H1 (cell line): ENCODE measurements around the gene ZNF573. TPM values are rescaled to one million over a fixed set of nuclear protein-coding genes. Genes with fewer than 3 reads are reported as not detected.

Experiments used
- CTCF ChIA-PET: fragments of 300-600 bp; sonication (Branson Sonifier 250); formaldehyde crosslinking; loops from one replicate; lab custom pipeline; 2021; ENCODE audit not compliant: partially characterized antibody; lab: Charles Lee
- POLR2A ChIA-PET: fragments of 300-600 bp; sonication (Branson Sonifier 250); formaldehyde crosslinking; loops from one replicate; lab custom pipeline; 2021; ENCODE audit warnings: inconsistent platforms; ENCODE audit not compliant: partially characterized antibody; lab: Charles Lee
- DNase-seq, 2 experiments: peaks; one replicate each; pipeline versions ENCODE4 v3.0.0 to v3.0.0-alpha.2; 2010 to 2022; ENCODE audit warnings: low spot score in 2 of 2, low read depth in 1 of 2, mixed read lengths in 1 of 2
- FAIRE-seq: peaks from 2 replicates; lab custom pipeline; 2011; peaks lifted over from hg19 to GRCh38; lab: Jason Lieb, UNC
- H2AFZ ChIP-seq: 2 replicates; pipeline ENCODE4 v1.8.1; 2012; ENCODE audit warnings: low read length, inconsistent platforms
- H2AK5ac ChIP-seq: 2 replicates; pipeline ENCODE4 v1.6.1; 2013; ENCODE audit warnings: low read depth, low read length
- H2BK120ac ChIP-seq: replicated peaks from 2 replicates; pipeline ENCODE3; 2013; ENCODE audit warnings: low read depth, low read length, inconsistent platforms
- H2BK12ac ChIP-seq: 2 replicates; pipeline ENCODE4 v1.6.1; 2013; ENCODE audit warnings: low read depth, low read length
- H2BK15ac ChIP-seq: 2 replicates; pipeline ENCODE4 v1.6.1; 2013; ENCODE audit warnings: low read length
- H2BK20ac ChIP-seq: 2 replicates; pipeline ENCODE4 v1.6.1; 2013; ENCODE audit warnings: low read length
- H2BK5ac ChIP-seq: 2 replicates; pipeline ENCODE4 v1.6.1; 2013; ENCODE audit warnings: low read depth, low read length
- H3K14ac ChIP-seq: 2 replicates; pipeline ENCODE4 v1.6.1; 2013; ENCODE audit warnings: inconsistent platforms; ENCODE audit not compliant: insufficient read length
- H3K18ac ChIP-seq: 2 replicates; pipeline ENCODE4 v1.6.1; 2013; ENCODE audit warnings: low read length; ENCODE audit errors: extremely low read depth
- H3K23ac ChIP-seq: 2 replicates; pipeline ENCODE4 v1.6.1; 2013; ENCODE audit warnings: inconsistent platforms; ENCODE audit not compliant: insufficient read length
- H3K23me2 ChIP-seq: 2 replicates; pipeline ENCODE4 v1.6.1; 2013; ENCODE audit warnings: low read depth, low read length
- H3K27ac ChIP-seq: 2 replicates; pipeline ENCODE4 v1.6.1; 2011; ENCODE audit warnings: low read depth, low read length, inconsistent platforms
- H3K27me3 ChIP-seq, 4 experiments: replicated peaks in 1 of 4; 1 replicate in 1 of 4; 2 replicates in 3 of 4; pipeline versions ENCODE4 v1.6.1 to v1.8.1; 2011 to 2013; ENCODE audit warnings: low read length in 3 of 4, mild to moderate bottlenecking in 3 of 4, inconsistent platforms in 2 of 4, mixed read lengths in 2 of 4, moderate library complexity in 1 of 4; ENCODE audit not compliant: control insufficient read depth in 3 of 4, insufficient read depth in 3 of 4; ENCODE audit errors: extremely low read depth in 1 of 4
- H3K36me3 ChIP-seq, 4 experiments: 2 replicates each; pipeline versions ENCODE4 v1.6.1 to v1.8.1; 2011 to 2013; ENCODE audit warnings: mild to moderate bottlenecking in 4 of 4, low read length in 3 of 4, moderate library complexity in 2 of 4, control low read depth in 1 of 4, inconsistent platforms in 1 of 4; ENCODE audit not compliant: insufficient read depth in 4 of 4, control insufficient read depth in 2 of 4
- H3K4ac ChIP-seq: replicated peaks from 2 replicates; pipeline ENCODE3; 2013; ENCODE audit warnings: low read length, low read depth, mixed read lengths, inconsistent platforms; ENCODE audit not compliant: insufficient read length
- H3K4me1 ChIP-seq, 4 experiments: replicated peaks in 1 of 4; 1 replicate in 1 of 4; 2 replicates in 3 of 4; pipeline versions ENCODE4 v1.6.1 to v1.8.1; 2011 to 2013; ENCODE audit warnings: low read length in 3 of 4, inconsistent platforms in 2 of 4, mixed read lengths in 1 of 4; ENCODE audit not compliant: insufficient read depth in 4 of 4, control insufficient read depth in 3 of 4
- H3K4me2 ChIP-seq, 2 experiments: 2 replicates each; pipeline versions ENCODE4 v1.6.1 to v1.8.1; 2011 to 2013; ENCODE audit warnings: low read depth in 2 of 2, low read length in 2 of 2, control low read depth in 1 of 2, inconsistent platforms in 1 of 2, mild to moderate bottlenecking in 1 of 2; ENCODE audit not compliant: insufficient read depth in 1 of 2
- H3K4me3 ChIP-seq, 4 experiments: fragments of 200-600, 300-600 bp in 1 of 4; sonication (generic), shearing (Covaris generic), sonication (Bioruptor Twin) in 1 of 4; 2 replicates each; pipeline versions ENCODE4 v1.5.1 to v1.8.1; 2011 to 2016; ENCODE audit warnings: low read length in 4 of 4, low read depth in 3 of 4, control low read depth in 2 of 4, inconsistent platforms in 2 of 4, mild to moderate bottlenecking in 2 of 4, mixed read lengths in 1 of 4, moderate library complexity in 1 of 4; ENCODE audit not compliant: insufficient read depth in 2 of 4; ENCODE audit errors: extremely low read depth in 1 of 4
- H3K56ac ChIP-seq: replicated peaks from 2 replicates; pipeline ENCODE3; 2013; ENCODE audit warnings: low read depth, mild to moderate bottlenecking, mixed read lengths, low read length, inconsistent platforms; ENCODE audit not compliant: insufficient read length
- H3K79me1 ChIP-seq: 2 replicates; pipeline ENCODE4 v1.6.1; 2013; ENCODE audit warnings: low read depth, low read length, control low read depth
- H3K79me2 ChIP-seq, 2 experiments: 2 replicates each; pipeline versions ENCODE4 v1.6.1 to v1.8.1; 2012 to 2013; ENCODE audit warnings: low read length in 2 of 2, mild to moderate bottlenecking in 2 of 2, inconsistent platforms in 1 of 2; ENCODE audit not compliant: insufficient read depth in 2 of 2, control insufficient read depth in 1 of 2
- H3K9ac ChIP-seq, 4 experiments: replicated peaks in 1 of 4; 1 replicate in 1 of 4; 2 replicates in 3 of 4; pipeline versions ENCODE4 v1.6.1 to v1.8.1; 2011 to 2013; ENCODE audit warnings: low read depth in 3 of 4, low read length in 3 of 4, control low read depth in 2 of 4, mild to moderate bottlenecking in 2 of 4, moderate library complexity in 2 of 4, inconsistent platforms in 1 of 4; ENCODE audit errors: extremely low read depth in 1 of 4
- H3K9me3 ChIP-seq, 2 experiments: 2 replicates each; pipeline versions ENCODE4 v1.6.1 to v1.8.1; 2012 to 2013; ENCODE audit warnings: mild to moderate bottlenecking in 2 of 2, moderate library complexity in 2 of 2, control low read depth in 1 of 2, inconsistent platforms in 1 of 2, low read depth in 1 of 2, low read length in 1 of 2, mixed read lengths in 1 of 2; ENCODE audit not compliant: insufficient read depth in 2 of 2
- H4K20me1 ChIP-seq, 2 experiments: replicated peaks in 1 of 2; 2 replicates each; pipeline versions ENCODE3 to v1.8.1; 2011 to 2013; ENCODE audit warnings: inconsistent platforms in 2 of 2, low read length in 2 of 2, mild to moderate bottlenecking in 1 of 2; ENCODE audit not compliant: insufficient read depth in 2 of 2, control insufficient read depth in 1 of 2
- H4K5ac ChIP-seq: 2 replicates; pipeline ENCODE4 v1.6.1; 2013; ENCODE audit warnings: low read length, low read depth, mixed read lengths, inconsistent platforms; ENCODE audit not compliant: insufficient read length
- H4K8ac ChIP-seq: 2 replicates; pipeline ENCODE4 v1.8.0; 2013; ENCODE audit warnings: mild to moderate bottlenecking, moderate library complexity, low read length, inconsistent platforms; ENCODE audit not compliant: insufficient read depth; ENCODE audit errors: extremely low read depth
- H4K91ac ChIP-seq: replicated peaks from 2 replicates; pipeline ENCODE3; 2013; ENCODE audit warnings: low read length, mixed read lengths, inconsistent platforms; ENCODE audit not compliant: insufficient read length
- CTCF ChIP-seq, 3 experiments: IDR thresholded peaks; 1 replicate in 2 of 3; 2 replicates in 1 of 3; pipeline versions ENCODE4 v1.5.1 to v1.6.1; 2011; ENCODE audit warnings: low read length in 3 of 3, mild to moderate bottlenecking in 3 of 3, inconsistent platforms in 2 of 3, low read depth in 1 of 3, moderate library complexity in 1 of 3; ENCODE audit not compliant: insufficient read depth in 1 of 3; ENCODE audit errors: control extremely low read depth in 1 of 3
- EZH2 ChIP-seq: fragments of 200-600 bp; sonication (generic); IDR thresholded peaks from 2 replicates; pipeline ENCODE4 v1.7.1; 2012; ENCODE audit warnings: low read depth, mild to moderate bottlenecking, moderate library complexity, low read length, inconsistent platforms; ENCODE audit not compliant: severe bottlenecking
- GABPA ChIP-seq: IDR thresholded peaks from 2 replicates; pipeline ENCODE4 v1.6.1; 2011; ENCODE audit warnings: mild to moderate bottlenecking, low read length, moderate library complexity, borderline replicate concordance; ENCODE audit not compliant: insufficient read depth
- HDAC2 ChIP-seq, 2 experiments: fragments of 300-600 bp in 1 of 2; sonication (generic) in 1 of 2; IDR thresholded peaks; 2 replicates each; pipeline ENCODE4 v1.6.1; 2011 to 2012; ENCODE audit warnings: low read depth in 2 of 2, low read length in 2 of 2, mild to moderate bottlenecking in 2 of 2, moderate library complexity in 2 of 2, borderline replicate concordance in 1 of 2, inconsistent platforms in 1 of 2
- JUND ChIP-seq: IDR thresholded peaks from 2 replicates; pipeline ENCODE4 v1.6.1; 2011; ENCODE audit warnings: mild to moderate bottlenecking, improper control_type of control experiment, low read length
- MAFK ChIP-seq: IDR thresholded peaks from 2 replicates; pipeline ENCODE4 v1.6.1; 2012; ENCODE audit warnings: low read depth, mild to moderate bottlenecking, improper control_type of control experiment, low read length
- RAD21 ChIP-seq, 2 experiments: IDR thresholded peaks in 1 of 2; conservative IDR thresholded peaks in 1 of 2; 2 replicates each; pipeline ENCODE4 v1.6.1; 2011; ENCODE audit warnings: low read depth in 2 of 2, low read length in 2 of 2, improper control_type of control experiment in 1 of 2, inconsistent platforms in 1 of 2, mild to moderate bottlenecking in 1 of 2, moderate library complexity in 1 of 2
- SIN3A ChIP-seq, 2 experiments: IDR thresholded peaks in 1 of 2; conservative IDR thresholded peaks in 1 of 2; 2 replicates each; pipeline ENCODE4 v1.6.1; 2011 to 2012; ENCODE audit warnings: low read length in 2 of 2, improper control_type of control experiment in 1 of 2, low read depth in 1 of 2, mild to moderate bottlenecking in 1 of 2
- WGBS, 2 experiments: shearing (Covaris generic) in 1 of 2; methylation state at CpG; one replicate each; pipeline versions ENCODE4 v1.1.6 to v1.1.7; 2013 to 2015; ENCODE audit warnings: low lambda C conversion rate in 2 of 2, mixed read lengths in 2 of 2, inconsistent platforms in 1 of 2, low coverage in 1 of 2, missing lambda C conversion rate in 1 of 2; ENCODE audit not compliant: insufficient replicate concordance in 2 of 2, insufficient coverage in 1 of 2, insufficient read length in 1 of 2; ENCODE audit errors: extremely low coverage in 1 of 2, missing lambda C conversion rate in 1 of 2; 5-methylcytosine and 5-hydroxymethylcytosine counted together
- polyA plus RNA-seq, 7 experiments: library from polyadenylated mRNA; depleted of rRNA in 3 of 7; stranded (reverse) in 5 of 7; unstranded in 2 of 7; fragments of >200 nt in 5 of 7; fragments of 200-250 nt in 2 of 7; gene quantifications; 1 replicate in 5 of 7; 2 replicates in 1 of 7; 4 replicates in 1 of 7; pipeline versions ENCODE4 v1.2.1 to v1.2.3, GENCODE V29; 2011 to 2013; ENCODE audit warnings: missing spikeins in 2 of 7, mixed read lengths in 2 of 7
- total RNA-seq: library from RNA; stranded (reverse); fragmentation: NEBNext Ultra II Directional; extraction: Animal tissue kit (Norgen Biotek cat#: 25700); gene quantifications from 2 replicates; pipeline ENCODE4 v1.2.1, GENCODE V29; 2021

The ZNF573 gene
- total and polyA plus RNA-seq, 2 of the 8 experiments (the other 6 are each of a cell fraction or from before 2014, with no cell fraction given), result 6.3 to 13.8 TPM

GRCh38 chr19:37809366-37809765 lies 30.0 kb upstream of the ZNF573 start:
- no peak overlapping the region for H4K5ac ChIP-seq
- H2BK120ac ChIP-seq, result no peak overlapping the region
- no peak overlapping the region for H2BK15ac ChIP-seq
- H4K20me1 ChIP-seq, result no peaks in the 10 kb centered on the region
- no peak overlapping the region for H2BK20ac ChIP-seq
- H2BK5ac ChIP-seq, result no peak overlapping the region
- H4K8ac ChIP-seq, result no peak overlapping the region
- no peak overlapping the region for H3K4me2 ChIP-seq
- CTCF ChIA-PET, result interaction anchor here (0.6 kb wide), 1 partner anchor 245 kb away, joined by 5 read pairs; no protein-coding TSS in a partner anchor
- no peak overlapping the region for H3K23ac ChIP-seq
- no peak for TF ChIP-seq EZH2
- no peak for TF ChIP-seq CTCF (IDR thresholded peaks at IDR 0.05; ENCODE audit: control extremely low read depth in 1 of 3, insufficient read depth in 1 of 3, low read depth in 1 of 3, low read length in 3 of 3)
- no peak for TF ChIP-seq JUND
- no peak for TF ChIP-seq SIN3A (conservative IDR thresholded peaks at IDR 0.05 in 1 of 2, IDR thresholded peaks at IDR 0.05 in 1 of 2; ENCODE audit: low read depth in 1 of 2, low read length in 2 of 2)
- no peak for TF ChIP-seq RAD21 (IDR thresholded peaks at IDR 0.05 in 1 of 2, conservative IDR thresholded peaks at IDR 0.05 in 1 of 2; ENCODE audit: low read depth in 2 of 2, low read length in 2 of 2)
- no peak for TF ChIP-seq GABPA
- no peak for TF ChIP-seq MAFK
- TF ChIP-seq HDAC2 (IDR thresholded peaks at IDR 0.05; ENCODE audit: borderline replicate concordance in 1 of 2, low read depth in 2 of 2, low read length in 2 of 2), result no peak
- TF ChIP-seq, all 59 proteins: peak for 0
- Histone ChIP-seq H2AFZ (no peak overlapping the region), H3K9me3 (peaks cover 30 to 47% of the 10 kb centered on the region in 2 experiments), H2BK12ac (no peak overlapping the region), H3K4me1 (no peaks in the 10 kb centered on the region), H3K27ac (no peak overlapping the region), H4K91ac (no peak overlapping the region), H3K79me2 (no peaks in the 10 kb centered on the region), H3K4ac (no peak overlapping the region), H3K18ac (no peak overlapping the region), H3K23me2 (no peaks in the 10 kb centered on the region), H3K56ac (no peak overlapping the region), H3K9ac (no peak overlapping the region), H3K14ac (no peak overlapping the region), H3K79me1 (no peaks in the 10 kb centered on the region), H3K4me3 (no peak overlapping the region), H3K36me3 (0 out of 8 replicates have a peak, but pooled peaks cover 0 to 4% (median 0%) of the 10 kb centered on the region in 4 experiments), H2AK5ac (no peak overlapping the region), H3K27me3 (no peaks in the 10 kb centered on the region)
- 92% methylated on average over 5 of the region's 5 CpGs; no CpG with 5 or more reads in 1 of the 2 experiments for WGBS, 2 experiments
- POLR2A ChIA-PET, result no interaction called here
- DNase-seq (no peak), FAIRE-seq (no peak)
